OCI-LY7 (cell line): ENCODE results near the gene DNAJC11. TPM values are rescaled to one million over a fixed set of nuclear protein-coding genes. Genes with fewer than 3 reads are reported as not detected.

ENCODE experiments used
- BruUV-seq: library from RNA; stranded (reverse); fragments of 400-500 nt; replicated peaks from 2 replicates; lab custom pipeline; 2021; lab: Mats Ljungman, UMichigan
- CTCF ChIA-PET: fragments of 300-600 bp; sonication (Branson Sonifier 250); formaldehyde crosslinking; loops from one replicate; lab custom pipeline; 2022; ENCODE audit warnings: antibody characterized with exemption; ENCODE audit not compliant: unreplicated experiment; lab: Charles Lee
- POLR2A ChIA-PET: fragments of 300-600 bp; sonication (Branson Sonifier 250); formaldehyde crosslinking; loops from one replicate; lab custom pipeline; 2022; ENCODE audit warnings: antibody characterized with exemption; lab: Charles Lee
- DNase-seq: peaks from one replicate; pipeline ENCODE4 v3.0.0-alpha.2; 2015; ENCODE audit warnings: low spot score
- H2AFZ ChIP-seq: fragments of 200-600 bp; sonication (generic), shearing (Covaris generic); 2 replicates; pipeline ENCODE4 v1.6.1; 2014; ENCODE audit warnings: mild to moderate bottlenecking, antibody characterized with exemption, low read length, moderate library complexity
- H3K27ac ChIP-seq: fragments of 200-600 bp; sonication (generic); 2 replicates; pipeline ENCODE4 v1.5.1; 2014; ENCODE audit warnings: mixed run types, low read depth, mild to moderate bottlenecking, moderate library complexity, low read length, inconsistent platforms; ENCODE audit not compliant: poor library complexity, severe bottlenecking
- H3K36me3 ChIP-seq: fragments of 200-600 bp; sonication (generic); 2 replicates; pipeline ENCODE4 v1.6.1; 2014; ENCODE audit warnings: mild to moderate bottlenecking, antibody characterized with exemption, low read length, moderate library complexity, mixed read lengths; ENCODE audit not compliant: insufficient read depth
- H3K4me1 ChIP-seq: fragments of 200-600 bp; sonication (generic); 2 replicates; pipeline ENCODE4 v1.5.1; 2014; ENCODE audit warnings: mild to moderate bottlenecking, low read length; ENCODE audit not compliant: insufficient read depth, poor library complexity, severe bottlenecking
- H3K4me2 ChIP-seq: fragments of 200-600 bp; sonication (generic); 2 replicates; pipeline ENCODE4 v1.6.1; 2014; ENCODE audit warnings: mild to moderate bottlenecking, low read length
- H3K4me3 ChIP-seq: fragments of 200-600 bp; sonication (generic); 2 replicates; pipeline ENCODE4 v1.5.1; 2014; ENCODE audit warnings: mild to moderate bottlenecking, low read depth, low read length; ENCODE audit not compliant: poor library complexity, severe bottlenecking
- H3K79me2 ChIP-seq: fragments of 200-600 bp; sonication (generic); 2 replicates; pipeline ENCODE4 v1.6.1; 2016; ENCODE audit warnings: low read depth, mild to moderate bottlenecking, low read length, moderate library complexity, mixed read lengths; ENCODE audit not compliant: insufficient read depth
- H3K9me2 ChIP-seq: fragments of 200-600 bp; sonication (generic); 2 replicates; pipeline ENCODE4 v1.6.1; 2016; ENCODE audit warnings: mild to moderate bottlenecking, low read length, mixed read lengths; ENCODE audit not compliant: insufficient read depth
- H3K9me3 ChIP-seq: fragments of 200-600 bp; sonication (generic); 2 replicates; pipeline ENCODE4 v1.6.1; 2014; ENCODE audit warnings: mild to moderate bottlenecking, mixed run types, low read length, mixed read lengths
- H4K20me1 ChIP-seq: fragments of 200-600 bp; sonication (generic); 2 replicates; pipeline ENCODE4 v1.6.1; 2014; ENCODE audit warnings: mild to moderate bottlenecking, antibody characterized with exemption, low read length, moderate library complexity, mixed read lengths; ENCODE audit not compliant: insufficient read depth
- EZH2phosphoT487 ChIP-seq: fragments of 200-600 bp; sonication (generic); IDR thresholded peaks from 2 replicates; pipeline ENCODE4 v1.6.1; 2018; ENCODE audit warnings: low read depth, borderline replicate concordance, mild to moderate bottlenecking, mixed run types, antibody characterized with exemption, low read length, moderate library complexity, mixed read lengths
- intact Hi-C: fragments of 100-400 bp; cut with micrococcal nuclease; formaldehyde crosslinking; loops from one replicate; pipeline ENCODE4 v1.10.0; 2022; ENCODE audit not compliant: unreplicated experiment
- total RNA-seq, 2 experiments: library from RNA; depleted of rRNA in 1 of 2; stranded (reverse); fragments of >200 nt in 1 of 2; shearing (Covaris generic) in 1 of 2; gene quantifications; 2 replicates each; pipeline ENCODE4 v1.2.3, GENCODE V29; 2014 to 2022
- TF ChIP-seq, protein P1 (sequence below): fragments of 200-600 bp; sonication (generic); conservative IDR thresholded peaks from 2 replicates; pipeline ENCODE4 v1.5.1; 2014; ENCODE audit warnings: mild to moderate bottlenecking, antibody characterized with exemption, low read length, moderate library complexity, mixed read lengths

Gene DNAJC11
- total RNA-seq, 2 experiments from 2014 or later = 31.0 to 65.6 TPM

DNA sequence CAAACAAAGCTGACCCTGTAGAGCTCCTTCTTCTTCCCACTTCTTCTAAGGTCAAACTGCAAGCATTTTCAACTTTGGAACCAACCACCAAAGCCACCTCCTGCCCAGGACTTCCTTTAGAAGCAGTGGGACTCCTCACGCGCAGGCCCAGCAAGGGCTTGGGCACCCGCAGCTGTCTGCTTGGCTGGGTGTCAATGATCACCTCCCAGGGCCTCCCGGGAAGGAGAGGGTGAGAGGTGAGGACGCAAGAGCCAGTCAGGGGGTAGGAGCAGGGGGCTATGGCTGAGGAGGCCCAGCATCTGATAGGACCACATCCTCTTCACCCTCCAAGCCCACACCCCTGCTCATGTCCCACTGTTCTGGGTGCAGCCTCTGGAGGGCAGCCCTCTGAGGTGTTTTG, 109.2 kb downstream of the DNAJC11 start:
- no peak for TF ChIP-seq EZH2phosphoT487
- TF ChIP-seq, protein P1, sequence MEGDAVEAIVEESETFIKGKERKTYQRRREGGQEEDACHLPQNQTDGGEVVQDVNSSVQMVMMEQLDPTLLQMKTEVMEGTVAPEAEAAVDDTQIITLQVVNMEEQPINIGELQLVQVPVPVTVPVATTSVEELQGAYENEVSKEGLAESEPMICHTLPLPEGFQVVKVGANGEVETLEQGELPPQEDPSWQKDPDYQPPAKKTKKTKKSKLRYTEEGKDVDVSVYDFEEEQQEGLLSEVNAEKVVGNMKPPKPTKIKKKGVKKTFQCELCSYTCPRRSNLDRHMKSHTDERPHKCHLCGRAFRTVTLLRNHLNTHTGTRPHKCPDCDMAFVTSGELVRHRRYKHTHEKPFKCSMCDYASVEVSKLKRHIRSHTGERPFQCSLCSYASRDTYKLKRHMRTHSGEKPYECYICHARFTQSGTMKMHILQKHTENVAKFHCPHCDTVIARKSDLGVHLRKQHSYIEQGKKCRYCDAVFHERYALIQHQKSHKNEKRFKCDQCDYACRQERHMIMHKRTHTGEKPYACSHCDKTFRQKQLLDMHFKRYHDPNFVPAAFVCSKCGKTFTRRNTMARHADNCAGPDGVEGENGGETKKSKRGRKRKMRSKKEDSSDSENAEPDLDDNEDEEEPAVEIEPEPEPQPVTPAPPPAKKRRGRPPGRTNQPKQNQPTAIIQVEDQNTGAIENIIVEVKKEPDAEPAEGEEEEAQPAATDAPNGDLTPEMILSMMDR = no peak
- no peaks in the 10 kb centered on the region for H3K9me3 ChIP-seq
- H3K79me2 ChIP-seq = no peaks in the 10 kb centered on the region

DNA sequence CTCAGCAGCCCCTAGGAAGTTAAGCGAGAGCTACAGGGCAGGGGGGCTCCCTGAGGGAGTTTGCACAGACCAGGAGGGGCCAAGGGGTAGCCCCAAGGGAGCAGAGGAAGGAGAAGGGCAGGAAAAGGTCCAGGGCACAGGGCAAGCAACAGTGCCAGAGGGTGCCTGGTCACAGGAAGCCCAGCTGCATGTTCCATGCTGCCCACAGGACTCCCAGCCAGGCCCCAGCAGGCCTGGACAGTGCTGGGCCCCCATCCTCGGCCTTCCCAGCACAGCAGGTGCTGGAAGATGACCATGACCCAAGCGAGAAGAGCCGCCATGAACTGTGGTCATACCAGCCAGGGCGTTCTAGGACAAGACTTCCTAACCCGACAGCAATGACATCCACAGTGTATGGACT, 110.0 kb downstream of the DNAJC11 start:
- H3K9me3 ChIP-seq = no peaks in the 10 kb centered on the region
- TF ChIP-seq, protein P1 = no peak
- TF ChIP-seq EZH2phosphoT487 = no peak
- intact Hi-C loops = no loop called here
- H3K36me3 ChIP-seq = peaks cover 61% of the 10 kb centered on the region
- no peak overlapping the region for H3K4me3 ChIP-seq
- H3K4me2 ChIP-seq = no peak overlapping the region
- H4K20me1 ChIP-seq = no peaks in the 10 kb centered on the region
- no peak overlapping the region for H3K27ac ChIP-seq
- ChIA-PET CTCF (no interaction called here), POLR2A (no interaction called here)
- H2AFZ ChIP-seq = no peak overlapping the region
- BruUV-seq = no TSS peak
- no peaks in the 10 kb centered on the region for H3K9me2 ChIP-seq
- DNase-seq = no peak
- peaks cover 10% of the 10 kb centered on the region for H3K4me1 ChIP-seq
- H3K79me2 ChIP-seq = no peaks in the 10 kb centered on the region

More for the DNA sequence above, 109.2 kb downstream of the DNAJC11 start:
- peaks cover 3% of the 10 kb centered on the region for H3K4me1 ChIP-seq
- POLR2A ChIA-PET = no interaction called here
- no TSS peak for BruUV-seq
- no peak overlapping the region for H2AFZ ChIP-seq
- H3K4me2 ChIP-seq = no peak overlapping the region
- CTCF ChIA-PET = no interaction called here
- no peak overlapping the region for H3K27ac ChIP-seq
- no peak for DNase-seq
- no peaks in the 10 kb centered on the region for H4K20me1 ChIP-seq
- intact Hi-C loops = no loop called here
- peaks cover 59% of the 10 kb centered on the region for H3K36me3 ChIP-seq
- no peaks in the 10 kb centered on the region for H3K9me2 ChIP-seq
- H3K4me3 ChIP-seq = no peak overlapping the region

DNA sequence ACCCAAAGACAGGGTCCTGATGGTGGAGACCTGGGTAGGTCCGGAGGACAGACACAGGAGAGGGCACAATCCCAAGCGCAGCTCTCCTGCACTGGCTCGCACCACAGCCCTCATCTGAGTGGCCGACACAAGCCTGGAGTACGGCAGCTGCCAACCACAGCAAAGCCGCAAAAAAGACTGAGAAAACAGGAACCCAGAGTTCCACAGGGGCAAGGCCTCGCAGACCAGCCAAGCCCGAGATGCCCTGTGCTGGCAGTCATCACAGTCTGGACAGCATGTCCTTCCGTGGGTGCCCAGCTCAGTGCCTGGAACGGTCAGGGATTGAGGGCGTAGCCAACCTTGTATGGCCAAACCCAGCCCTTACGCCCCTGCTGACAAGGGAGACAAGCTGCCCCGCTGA, 110.4 kb downstream of the DNAJC11 start:
- H3K79me2 ChIP-seq = no peaks in the 10 kb centered on the region
- intact Hi-C loops = no loop called here
- no peaks in the 10 kb centered on the region for H4K20me1 ChIP-seq
- peaks cover 10% of the 10 kb centered on the region for H3K4me1 ChIP-seq
- ChIA-PET POLR2A (interaction anchor here (2.3 kb wide), 1 partner anchor 11 kb away, joined by 7 read pairs; the partner anchor contains the start of gene ZBTB48), CTCF (no interaction called here)
- no TSS peak for BruUV-seq
- no peak overlapping the region for H3K4me2 ChIP-seq
- H3K9me2 ChIP-seq = no peaks in the 10 kb centered on the region
- no peak overlapping the region for H3K4me3 ChIP-seq
- DNase-seq = no peak
- H3K27ac ChIP-seq = no peak overlapping the region
- no peaks in the 10 kb centered on the region for H3K9me3 ChIP-seq
- TF ChIP-seq, protein P1 = no peak
- TF ChIP-seq EZH2phosphoT487 = no peak
- no peak overlapping the region for H2AFZ ChIP-seq
- peaks cover 57% of the 10 kb centered on the region for H3K36me3 ChIP-seq
